HCT116 (cell line): Measurements from ENCODE around the gene RTN4RL1. TPM values are rescaled to one million over a fixed set of nuclear protein-coding genes. Genes with fewer than 3 reads are reported as not detected.

ENCODE experiments used
- ATAC-seq: fragments of 200-7000 bp; cut with Tn5 transposase; 2 replicates; pipeline ENCODE4 v1.9.1; 2020; ENCODE audit warnings: mild to moderate bottlenecking, moderate library complexity
- BruUV-seq: library from RNA; stranded (reverse); fragments of 400-500 nt; replicated peaks from 2 replicates; lab custom pipeline; 2021; lab: Mats Ljungman, UMichigan
- CTCF ChIA-PET: fragments of 300-600 bp; sonication (Branson Sonifier 250); formaldehyde crosslinking; loops from one replicate; lab custom pipeline; 2021; ENCODE audit warnings: antibody characterized with exemption; lab: Charles Lee
- POLR2A ChIA-PET: fragments of 300-600, 350-600 bp; sonication (Branson Sonifier 250); formaldehyde crosslinking; loops from one replicate; lab custom pipeline; 2021; ENCODE audit warnings: antibody characterized with exemption; lab: Charles Lee
- RAD21 ChIA-PET, 2 experiments: fragments of 300-600 bp; sonication (Branson Sonifier 250); formaldehyde crosslinking; loops; one replicate each; lab custom pipeline; 2023; ENCODE audit warnings: low total read pairs in 2 of 2; ENCODE audit not compliant: uncharacterized antibody in 2 of 2, unreplicated experiment in 2 of 2, low non-redundant PET in 1 of 2; lab: Charles Lee
- DNase-seq: peaks from one replicate; pipeline ENCODE4 v3.0.0-alpha.2; 2010; ENCODE audit warnings: low read depth, low spot score
- H2AFZ ChIP-seq: fragments of 200-600 bp; shearing (Covaris generic), sonication (generic); 2 replicates; pipeline ENCODE4 v1.6.1; 2017; ENCODE audit warnings: low read depth, mixed run types, mixed read lengths, antibody characterized with exemption, low read length; ENCODE audit not compliant: poor library complexity, severe bottlenecking
- H3K27ac ChIP-seq: 2 replicates; pipeline ENCODE4 v1.5.1; 2012; ENCODE audit warnings: low read depth, low read length
- H3K27me3 ChIP-seq: fragments of 200-600 bp; sonication (generic); 2 replicates; pipeline ENCODE4 v1.6.1; 2016; ENCODE audit warnings: mixed run types, low read length, mixed read lengths; ENCODE audit not compliant: insufficient read depth
- H3K36me3 ChIP-seq, 2 experiments: fragments of 200-500 bp in 1 of 2; fragments of 200-600 bp in 1 of 2; sonication (Bioruptor generic) in 1 of 2; sonication (generic) in 1 of 2; 2 replicates each; pipeline versions ENCODE4 v1.5.1 to v1.6.1; 2014 to 2016; ENCODE audit warnings: low read length in 2 of 2, inconsistent platforms in 1 of 2, mixed read lengths in 1 of 2, mixed run types in 1 of 2; ENCODE audit not compliant: insufficient read depth in 2 of 2, control insufficient read depth in 1 of 2
- H3K4me1 ChIP-seq, 2 experiments: fragments of 200-600 bp in 1 of 2; sonication (generic) in 1 of 2; 2 replicates each; pipeline versions ENCODE4 v1.5.1 to v1.6.1; 2012 to 2017; ENCODE audit warnings: low read length in 2 of 2, inconsistent platforms in 1 of 2, mild to moderate bottlenecking in 1 of 2, mixed read lengths in 1 of 2, mixed run types in 1 of 2, moderate library complexity in 1 of 2; ENCODE audit not compliant: insufficient read depth in 2 of 2, control insufficient read depth in 1 of 2
- H3K4me2 ChIP-seq: fragments of 200-600 bp; sonication (generic); 2 replicates; pipeline ENCODE4 v1.6.1; 2017; ENCODE audit warnings: mixed run types, low read length, mixed read lengths
- H3K4me3 ChIP-seq, 2 experiments: fragments of 200-600 bp in 1 of 2; sonication (generic) in 1 of 2; replicated peaks in 1 of 2; 2 replicates each; pipeline ENCODE4 v1.5.1; 2011 to 2016; ENCODE audit warnings: low read length in 2 of 2, control low read depth in 1 of 2, low read depth in 1 of 2, mild to moderate bottlenecking in 1 of 2, mixed read lengths in 1 of 2, mixed run types in 1 of 2
- H3K79me2 ChIP-seq: fragments of 200-600 bp; sonication (generic); 2 replicates; pipeline ENCODE4 v1.6.1; 2017; ENCODE audit warnings: mild to moderate bottlenecking, mixed run types, low read length, moderate library complexity, mixed read lengths; ENCODE audit not compliant: insufficient read depth
- H3K9ac ChIP-seq: fragments of 200-600 bp; sonication (generic); 2 replicates; pipeline ENCODE4 v1.6.1; 2016; ENCODE audit warnings: low read length, mixed read lengths
- H3K9me2 ChIP-seq: fragments of 200-600 bp; sonication (generic), shearing (Covaris generic); 2 replicates; pipeline ENCODE4 v1.6.1; 2017; ENCODE audit warnings: mixed run types, mild to moderate bottlenecking, moderate library complexity; ENCODE audit not compliant: insufficient read depth
- H3K9me3 ChIP-seq, 2 experiments: fragments of 200-500 bp in 1 of 2; fragments of 200-600 bp in 1 of 2; sonication (Bioruptor generic) in 1 of 2; sonication (generic) in 1 of 2; 2 replicates each; pipeline ENCODE4 v1.6.1; 2014 to 2017; ENCODE audit warnings: low read length in 2 of 2, mixed read lengths in 2 of 2, inconsistent platforms in 1 of 2, low read depth in 1 of 2, mild to moderate bottlenecking in 1 of 2, mixed run types in 1 of 2, moderate library complexity in 1 of 2; ENCODE audit not compliant: control insufficient read depth in 1 of 2, insufficient read depth in 1 of 2
- H4K20me1 ChIP-seq: fragments of 200-600 bp; sonication (generic), shearing (Covaris generic); 2 replicates; pipeline ENCODE4 v1.6.1; 2017; ENCODE audit warnings: mixed run types, mild to moderate bottlenecking, moderate library complexity; ENCODE audit not compliant: insufficient read depth
- CBX3 ChIP-seq: IDR thresholded peaks from 2 replicates; pipeline ENCODE4 v1.6.1; 2012; ENCODE audit warnings: low read depth
- EGR1 ChIP-seq: IDR thresholded peaks from 2 replicates; pipeline ENCODE4 v1.6.1; 2012; ENCODE audit warnings: low read depth
- ELF1 ChIP-seq: IDR thresholded peaks from 2 replicates; pipeline ENCODE4 v1.6.1; 2012; ENCODE audit warnings: low read depth, borderline replicate concordance
- EZH2 ChIP-seq: fragments of 200-600 bp; sonication (generic); IDR thresholded peaks from 2 replicates; pipeline ENCODE4 v1.6.1; 2017; ENCODE audit warnings: antibody characterized with exemption, mixed run types
- EZH2phosphoT487 ChIP-seq: fragments of 200-600 bp; IDR thresholded peaks from 2 replicates; pipeline ENCODE4 v1.6.1; 2018; ENCODE audit warnings: antibody characterized with exemption, borderline replicate concordance
- FOSL1 ChIP-seq: IDR thresholded peaks from 2 replicates; pipeline ENCODE4 v1.6.1; 2012; ENCODE audit warnings: low read depth
- JUND ChIP-seq: IDR thresholded peaks from 2 replicates; pipeline ENCODE4 v1.6.1; 2012
- POLR2A ChIP-seq: IDR thresholded peaks from 2 replicates; pipeline ENCODE4 v1.7.0; 2011; ENCODE audit warnings: borderline replicate concordance; ENCODE audit not compliant: insufficient read depth, insufficient read length; ENCODE audit errors: extremely low read depth
- POLR2AphosphoS5 ChIP-seq: IDR thresholded peaks from 2 replicates; pipeline ENCODE4 v1.6.1; 2011; ENCODE audit warnings: mild to moderate bottlenecking, low read depth, low read length, moderate library complexity
- SIN3A ChIP-seq: IDR thresholded peaks from 2 replicates; pipeline ENCODE4 v1.6.1; 2012; ENCODE audit warnings: low read depth
- SP1 ChIP-seq: IDR thresholded peaks from 2 replicates; pipeline ENCODE4 v1.6.1; 2012; ENCODE audit warnings: low read depth
- SRF ChIP-seq: IDR thresholded peaks from 2 replicates; pipeline ENCODE4 v1.6.1; 2012; ENCODE audit warnings: low read depth
- TCF7L2 ChIP-seq: IDR thresholded peaks from 2 replicates; pipeline ENCODE4 v1.7.0; 2011; ENCODE audit warnings: borderline replicate concordance, inconsistent platforms; ENCODE audit not compliant: insufficient read depth, insufficient read length; ENCODE audit errors: extremely low read depth
- YY1 ChIP-seq: IDR thresholded peaks from 2 replicates; pipeline ENCODE4 v1.6.1; 2011; ENCODE audit warnings: low read length, low read depth, moderate library complexity, mild to moderate bottlenecking; ENCODE audit not compliant: insufficient replicate concordance; ENCODE audit errors: extremely low read depth
- ZFX ChIP-seq: fragments of 450-650 bp; IDR thresholded peaks from 2 replicates; pipeline ENCODE4 v1.6.1; 2017
- ZNF274 ChIP-seq: fragments of 200-500 bp; sonication (Bioruptor generic); IDR thresholded peaks from 2 replicates; pipeline ENCODE4 v1.6.1; 2014; ENCODE audit warnings: mild to moderate bottlenecking, low read depth, low read length, inconsistent platforms
- intact Hi-C: fragments of 100-400 bp; cut with micrococcal nuclease; formaldehyde crosslinking; loops from 2 replicates; pipeline ENCODE4 v1.10.0; 2022
- total RNA-seq: library from RNA; stranded (reverse); gene quantifications from one replicate; pipeline ENCODE4 v1.2.1, GENCODE V29; 2021; ENCODE audit not compliant: unreplicated experiment
- TF ChIP-seq, protein P1 (sequence below), 3 experiments: fragments of 200-600 bp in 1 of 3; sonication (generic) in 1 of 3; IDR thresholded peaks in 2 of 3; conservative IDR thresholded peaks in 1 of 3; 2 replicates each; pipeline ENCODE4 v1.5.1; 2012 to 2017; ENCODE audit warnings: low read depth in 2 of 3, low read length in 2 of 3, antibody characterized with exemption in 1 of 3, borderline replicate concordance in 1 of 3, control low read depth in 1 of 3, mild to moderate bottlenecking in 1 of 3, mixed read lengths in 1 of 3, mixed run types in 1 of 3, moderate library complexity in 1 of 3; ENCODE audit not compliant: insufficient read depth in 1 of 3
- TF ChIP-seq, protein P2 (sequence below): IDR thresholded peaks from 2 replicates; pipeline ENCODE4 v1.6.1; 2012
- TF ChIP-seq, protein P3 (sequence below): IDR thresholded peaks from 2 replicates; pipeline ENCODE4 v1.6.1; 2012
- TF ChIP-seq, protein P4 (sequence below): IDR thresholded peaks from 2 replicates; pipeline ENCODE4 v1.6.1; 2011; ENCODE audit warnings: mild to moderate bottlenecking, low read length, moderate library complexity; ENCODE audit not compliant: insufficient replicate concordance; ENCODE audit errors: extremely low read depth

RTN4RL1 gene
- total RNA-seq, 1 experiment from 2014 or later: 3.7 TPM

DNA sequence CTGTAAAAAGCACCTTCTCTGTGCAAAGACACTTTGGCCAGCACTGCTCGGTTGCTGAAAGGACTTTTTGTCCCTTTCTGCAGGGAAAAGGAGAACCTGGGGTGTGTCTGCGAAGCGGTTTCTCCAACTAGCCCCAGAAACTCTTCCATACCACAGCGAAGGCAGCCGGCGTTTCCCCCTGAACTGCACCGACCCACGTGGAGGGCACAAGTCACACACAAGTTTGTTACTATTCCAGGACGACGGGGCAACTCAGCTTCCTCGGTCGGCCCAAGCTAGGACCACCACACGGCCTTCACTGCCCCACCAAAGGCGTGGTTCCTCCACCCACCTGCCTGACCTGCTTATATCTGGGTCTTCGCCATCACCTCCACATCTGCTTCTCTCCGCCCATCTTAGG lies 1.9 kb downstream of the RTN4RL1 start:
- Histone ChIP-seq H3K4me2 (peak overlapping the region; percentile 92; the same call in 1 of the 2 replicates), H3K27me3 (no peaks in the 10 kb centered on the region), H3K9ac (no peak overlapping the region), H3K9me3 (no peaks in the 10 kb centered on the region), H4K20me1 (no peaks in the 10 kb centered on the region), H3K27ac (no peak overlapping the region), H3K9me2 (no peaks in the 10 kb centered on the region), H3K79me2 (no peaks in the 10 kb centered on the region), H3K4me1 (peaks cover 7 to 26% of the 10 kb centered on the region in 2 experiments; a peak in 3 of 4 replicates), H3K36me3 (no peaks in the 10 kb centered on the region), H3K4me3 (no peak overlapping the region), H2AFZ (no peak overlapping the region)
- ATAC-seq: no peak
- TF ChIP-seq ELF1: no peak
- TF ChIP-seq, protein P1, sequence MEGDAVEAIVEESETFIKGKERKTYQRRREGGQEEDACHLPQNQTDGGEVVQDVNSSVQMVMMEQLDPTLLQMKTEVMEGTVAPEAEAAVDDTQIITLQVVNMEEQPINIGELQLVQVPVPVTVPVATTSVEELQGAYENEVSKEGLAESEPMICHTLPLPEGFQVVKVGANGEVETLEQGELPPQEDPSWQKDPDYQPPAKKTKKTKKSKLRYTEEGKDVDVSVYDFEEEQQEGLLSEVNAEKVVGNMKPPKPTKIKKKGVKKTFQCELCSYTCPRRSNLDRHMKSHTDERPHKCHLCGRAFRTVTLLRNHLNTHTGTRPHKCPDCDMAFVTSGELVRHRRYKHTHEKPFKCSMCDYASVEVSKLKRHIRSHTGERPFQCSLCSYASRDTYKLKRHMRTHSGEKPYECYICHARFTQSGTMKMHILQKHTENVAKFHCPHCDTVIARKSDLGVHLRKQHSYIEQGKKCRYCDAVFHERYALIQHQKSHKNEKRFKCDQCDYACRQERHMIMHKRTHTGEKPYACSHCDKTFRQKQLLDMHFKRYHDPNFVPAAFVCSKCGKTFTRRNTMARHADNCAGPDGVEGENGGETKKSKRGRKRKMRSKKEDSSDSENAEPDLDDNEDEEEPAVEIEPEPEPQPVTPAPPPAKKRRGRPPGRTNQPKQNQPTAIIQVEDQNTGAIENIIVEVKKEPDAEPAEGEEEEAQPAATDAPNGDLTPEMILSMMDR (IDR thresholded peaks at IDR 0.05 in 2 of 3, conservative IDR thresholded peaks at IDR 0.05 in 1 of 3; ENCODE audit: borderline replicate concordance in 1 of 3, insufficient read depth in 1 of 3, low read depth in 2 of 3, low read length in 2 of 3): no peak
- TF ChIP-seq SRF: no peak
- no peak for TF ChIP-seq POLR2A
- TF ChIP-seq, protein P2, sequence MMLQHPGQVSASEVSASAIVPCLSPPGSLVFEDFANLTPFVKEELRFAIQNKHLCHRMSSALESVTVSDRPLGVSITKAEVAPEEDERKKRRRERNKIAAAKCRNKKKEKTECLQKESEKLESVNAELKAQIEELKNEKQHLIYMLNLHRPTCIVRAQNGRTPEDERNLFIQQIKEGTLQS: no peak
- TF ChIP-seq SIN3A: no peak
- TF ChIP-seq, protein P3, sequence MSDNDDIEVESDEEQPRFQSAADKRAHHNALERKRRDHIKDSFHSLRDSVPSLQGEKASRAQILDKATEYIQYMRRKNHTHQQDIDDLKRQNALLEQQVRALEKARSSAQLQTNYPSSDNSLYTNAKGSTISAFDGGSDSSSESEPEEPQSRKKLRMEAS: no peak
- TF ChIP-seq YY1: no peak
- no peak for TF ChIP-seq EZH2
- no peak for TF ChIP-seq POLR2AphosphoS5
- no peak for TF ChIP-seq ZFX
- no peak for TF ChIP-seq FOSL1
- no peak for TF ChIP-seq JUND
- no peak for TF ChIP-seq CBX3
- no peak for TF ChIP-seq EGR1
- TF ChIP-seq EZH2phosphoT487: no peak
- no peak for TF ChIP-seq SP1
- TF ChIP-seq, protein P4, sequence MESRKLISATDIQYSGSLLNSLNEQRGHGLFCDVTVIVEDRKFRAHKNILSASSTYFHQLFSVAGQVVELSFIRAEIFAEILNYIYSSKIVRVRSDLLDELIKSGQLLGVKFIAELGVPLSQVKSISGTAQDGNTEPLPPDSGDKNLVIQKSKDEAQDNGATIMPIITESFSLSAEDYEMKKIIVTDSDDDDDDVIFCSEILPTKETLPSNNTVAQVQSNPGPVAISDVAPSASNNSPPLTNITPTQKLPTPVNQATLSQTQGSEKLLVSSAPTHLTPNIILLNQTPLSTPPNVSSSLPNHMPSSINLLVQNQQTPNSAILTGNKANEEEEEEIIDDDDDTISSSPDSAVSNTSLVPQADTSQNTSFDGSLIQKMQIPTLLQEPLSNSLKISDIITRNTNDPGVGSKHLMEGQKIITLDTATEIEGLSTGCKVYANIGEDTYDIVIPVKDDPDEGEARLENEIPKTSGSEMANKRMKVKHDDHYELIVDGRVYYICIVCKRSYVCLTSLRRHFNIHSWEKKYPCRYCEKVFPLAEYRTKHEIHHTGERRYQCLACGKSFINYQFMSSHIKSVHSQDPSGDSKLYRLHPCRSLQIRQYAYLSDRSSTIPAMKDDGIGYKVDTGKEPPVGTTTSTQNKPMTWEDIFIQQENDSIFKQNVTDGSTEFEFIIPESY: no peak
- no peak for TF ChIP-seq ZNF274
- TF ChIP-seq TCF7L2: no peak
- CTCF ChIA-PET: interaction anchor here (3.9 kb wide), 1 partner anchor 114 kb away, joined by 76 read pairs; no protein-coding TSS in a partner anchor
- intact Hi-C loops: no loop called here
- RAD21 ChIA-PET: interaction anchor here in 1 of 2 experiments (1.7 kb wide), 1 partner anchor 115 kb away, joined by 6 read pairs; no protein-coding TSS in a partner anchor
- no peak for DNase-seq
- POLR2A ChIA-PET: interaction anchor here (0.6 to 0.8 kb wide), 2 partner anchors 12 to 952 kb away, joined by 4 to 5 read pairs; no protein-coding TSS in a partner anchor
- BruUV-seq: no TSS peak
